ENCODE measurements around the gene OR6C2. TPM values are rescaled to one million over a fixed set of nuclear protein-coding genes. Genes with fewer than 3 reads are reported as not detected.
"Not testable (repeated sequence)": the region's sequence is repeated elsewhere in the genome, so short reads cannot be mapped to it uniquely, and the experiment has no call there.

OR6C2 gene
- total and polyA plus RNA-seq, 2 of the 8 experiments (the other 6 are each of a cell fraction or from before 2014, with no cell fraction given) = not detected

DNA sequence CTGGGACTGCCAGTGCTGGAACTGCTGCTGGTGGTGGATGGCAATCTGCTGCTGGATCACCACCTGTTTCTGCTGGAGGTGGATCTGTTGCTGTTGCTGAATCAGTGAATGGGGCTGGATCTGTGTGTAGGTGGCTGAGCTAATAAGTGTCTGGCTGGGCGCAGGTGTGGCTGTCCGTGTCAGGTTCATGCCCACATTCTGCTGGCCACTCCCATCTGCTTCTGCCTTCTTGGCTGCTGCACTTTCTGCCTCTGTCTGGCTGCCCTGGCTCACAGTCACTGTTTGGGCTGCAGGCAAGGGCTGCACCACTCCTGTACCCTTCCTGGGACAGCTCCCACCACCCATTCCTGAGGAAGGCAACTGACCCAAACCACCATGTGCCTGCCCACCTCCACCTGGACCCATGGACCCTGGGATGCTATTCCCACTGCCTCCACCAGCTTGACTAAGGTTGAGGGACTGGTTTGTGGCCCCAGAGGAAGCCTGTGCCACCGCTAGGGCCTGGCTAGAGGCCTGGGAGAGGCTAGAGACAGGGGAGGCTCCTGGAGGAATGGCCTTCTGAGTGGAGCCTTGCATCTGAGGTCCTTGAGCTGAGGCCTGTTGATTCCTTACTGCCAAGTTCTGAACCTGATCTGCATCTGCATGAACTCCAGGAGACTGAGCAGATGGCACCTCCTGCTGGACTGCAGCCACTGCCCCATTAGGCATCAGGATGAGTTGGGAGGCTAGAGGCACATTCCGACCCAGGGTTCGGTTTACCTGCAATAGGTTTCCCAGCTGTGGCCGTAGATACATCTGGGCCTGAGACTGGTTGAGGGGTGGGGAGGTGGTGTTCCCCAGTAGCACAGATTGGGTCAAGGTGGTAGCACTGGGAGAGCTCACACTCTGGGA is 30.1 kb upstream of the OR6C2 start:
- H3K18ac ChIP-seq (ENCODE audit: extremely low read depth, low read length); H2AFZ ChIP-seq (ENCODE audit: low read length); H2BK12ac ChIP-seq (ENCODE audit: low read depth, low read length); H2BK20ac ChIP-seq (ENCODE audit: low read length); H3K4me1 ChIP-seq (replicated peaks in 1 of 4; ENCODE audit: control insufficient read depth in 3 of 4, insufficient read depth in 4 of 4, low read length in 3 of 4); H3K4me3 ChIP-seq (ENCODE audit: extremely low read depth in 1 of 4, insufficient read depth in 2 of 4, low read depth in 3 of 4, low read length in 4 of 4); H2BK15ac ChIP-seq (ENCODE audit: low read length); FAIRE-seq; H3K9me3 ChIP-seq (ENCODE audit: insufficient read depth in 2 of 2, low read depth in 1 of 2, low read length in 1 of 2); H3K79me2 ChIP-seq (ENCODE audit: control insufficient read depth in 1 of 2, insufficient read depth in 2 of 2, low read length in 2 of 2); H2AK5ac ChIP-seq (ENCODE audit: low read depth, low read length); H3K56ac ChIP-seq (replicated peaks; ENCODE audit: insufficient read length, low read depth, low read length); H4K8ac ChIP-seq (ENCODE audit: extremely low read depth, insufficient read depth, low read length); H3K36me3 ChIP-seq (ENCODE audit: control insufficient read depth in 2 of 4, insufficient read depth in 4 of 4, low read length in 3 of 4); H3K79me1 ChIP-seq (ENCODE audit: low read depth, low read length); CTCF ChIA-PET (ENCODE audit: partially characterized antibody); H3K14ac ChIP-seq (ENCODE audit: insufficient read length); H3K4me2 ChIP-seq (ENCODE audit: insufficient read depth in 1 of 2, low read depth in 2 of 2, low read length in 2 of 2); H4K20me1 ChIP-seq (replicated peaks in 1 of 2; ENCODE audit: control insufficient read depth in 1 of 2, insufficient read depth in 2 of 2, low read length in 2 of 2); H4K91ac ChIP-seq (replicated peaks; ENCODE audit: insufficient read length, low read length); H3K23ac ChIP-seq (ENCODE audit: insufficient read length); H3K23me2 ChIP-seq (ENCODE audit: low read depth, low read length); H2BK5ac ChIP-seq (ENCODE audit: low read depth, low read length); H4K5ac ChIP-seq (ENCODE audit: insufficient read length, low read depth, low read length); H3K27me3 ChIP-seq (replicated peaks in 1 of 4; ENCODE audit: control insufficient read depth in 3 of 4, extremely low read depth in 1 of 4, insufficient read depth in 3 of 4, low read length in 3 of 4); H3K4ac ChIP-seq (replicated peaks; ENCODE audit: insufficient read length, low read depth, low read length); H3K27ac ChIP-seq (ENCODE audit: low read depth, low read length); H3K9ac ChIP-seq (replicated peaks in 1 of 4; ENCODE audit: extremely low read depth in 1 of 4, low read depth in 3 of 4, low read length in 3 of 4); POLR2A ChIA-PET (ENCODE audit: partially characterized antibody); DNase-seq (ENCODE audit: low read depth in 1 of 2, low spot score in 2 of 2); H2BK120ac ChIP-seq (replicated peaks; ENCODE audit: low read depth, low read length): not testable (repeated sequence)
- TF ChIP-seq RAD21 (IDR thresholded peaks at IDR 0.05 in 1 of 2, conservative IDR thresholded peaks at IDR 0.05 in 1 of 2; ENCODE audit: low read depth in 2 of 2, low read length in 2 of 2) = peak; percentile 5 to 33; a peak in 3 of 4 replicates
- WGBS, 2 experiments (ENCODE audit: extremely low coverage in 1 of 2, insufficient coverage in 1 of 2, insufficient read length in 1 of 2, insufficient replicate concordance in 2 of 2, low coverage in 1 of 2, low lambda C conversion rate in 2 of 2, missing lambda C conversion rate in 1 of 2) = 94% methylated on average over 5 of the region's 6 CpGs; no CpG with 5 or more reads in 1 of the 2 experiments
